Omental fat pad (tissue), 4 donors: Measurements from ENCODE around the gene SPINDOC. TPM values are rescaled to one million over a fixed set of nuclear protein-coding genes. Genes with fewer than 3 reads are reported as not detected.
"Not testable (repeated sequence)": the region's sequence is repeated elsewhere in the genome, so short reads cannot be mapped to it uniquely, and the experiment has no call there.

ENCODE experiments used
- ATAC-seq: fragments of 150-250 bp; one replicate; pipeline ENCODE4 v1.9.1; 2016; ENCODE audit warnings: mild to moderate bottlenecking, moderate library complexity; ENCODE audit not compliant: low FRiP score
- DNase-seq: peaks from one replicate; pipeline ENCODE4 v3.0.0-alpha.2; 2019; ENCODE audit warnings: low spot score
- CTCF ChIP-seq, 3 donors: fragments of 450-650 bp; IDR thresholded peaks; one replicate each; pipeline ENCODE4 v1.5.1; 2016 to 2017; ENCODE audit warnings: antibody characterized with exemption in 3 of 3, mild to moderate bottlenecking in 3 of 3, moderate library complexity in 2 of 3
- total RNA-seq, 4 donors: library from RNA; depleted of rRNA; stranded (reverse); fragments of >200 nt; gene quantifications; one replicate each; pipeline ENCODE4 v1.1.0, GENCODE V29; 2016

The SPINDOC gene
- total RNA-seq, 4 donors from 2014 or later = 7.3 to 12.8 (median 8.6) TPM

GRCh38 chr11:63853476-63853875, 40.2 kb downstream of the SPINDOC start:
- DNase-seq (no peak), ATAC-seq (no peak)
- no peak for TF ChIP-seq CTCF (IDR thresholded peaks at IDR 0.05)

GRCh38 chr11:63854696-63855095, 41.4 kb downstream of the SPINDOC start:
- ATAC-seq (no peak), DNase-seq (no peak)
- TF ChIP-seq CTCF (IDR thresholded peaks at IDR 0.05) = no peak

- DNase-seq (no peak), ATAC-seq (no peak)
- no peak for TF ChIP-seq CTCF (IDR thresholded peaks at IDR 0.05)
These were observed 42.7 kb downstream of the SPINDOC start for GRCh38 chr11:63855975-63856374.

- no peak for TF ChIP-seq CTCF (IDR thresholded peaks at IDR 0.05)
- DNase-seq (no peak), ATAC-seq (peak; percentile 51)
These were observed 45.6 kb downstream of the SPINDOC start for GRCh38 chr11:63858628-63859550.

- no peak for TF ChIP-seq CTCF (IDR thresholded peaks at IDR 0.05)
- ATAC-seq (no peak), DNase-seq (no peak)
These were observed 49.7 kb downstream of the SPINDOC start for GRCh38 chr11:63862923-63863322.

- ATAC-seq, DNase-seq: not testable (repeated sequence)
These were observed 50.4 kb downstream of the SPINDOC start for GRCh38 chr11:63863620-63864019.

- no peak for TF ChIP-seq CTCF (IDR thresholded peaks at IDR 0.05)
- ATAC-seq (no peak), DNase-seq (no peak)
These were observed 53.0 kb downstream of the SPINDOC start for GRCh38 chr11:63866211-63866610.
